Glutamatergic neuron (in vitro differentiated cells): ENCODE data around the gene ANKRD12. TPM values are rescaled to one million over a fixed set of nuclear protein-coding genes. Genes with fewer than 3 reads are reported as not detected.

Experiments
- DNase-seq: peaks from one replicate; pipeline ENCODE4 v3.0.0; 2022
- H3K27ac Mint-ChIP-seq: one replicate; pipeline ENCODE4 v1.8.0; 2020; ENCODE audit warnings: mild to moderate bottlenecking, mixed read lengths, inconsistent platforms; ENCODE audit not compliant: unreplicated experiment
- H3K27me3 Mint-ChIP-seq: one replicate; pipeline ENCODE4 v1.8.0; 2020; ENCODE audit warnings: mild to moderate bottlenecking, moderate library complexity, mixed read lengths, inconsistent platforms; ENCODE audit not compliant: unreplicated experiment
- H3K36me3 Mint-ChIP-seq: one replicate; pipeline ENCODE4 v1.8.0; 2020; ENCODE audit warnings: mild to moderate bottlenecking, mixed read lengths, inconsistent platforms; ENCODE audit not compliant: unreplicated experiment
- H3K4me1 Mint-ChIP-seq: one replicate; pipeline ENCODE4 v1.8.0; 2020; ENCODE audit warnings: mild to moderate bottlenecking, low read depth, mixed read lengths, inconsistent platforms; ENCODE audit not compliant: unreplicated experiment
- H3K4me3 Mint-ChIP-seq: one replicate; pipeline ENCODE4 v1.8.0; 2020; ENCODE audit warnings: mild to moderate bottlenecking, mixed read lengths, inconsistent platforms; ENCODE audit not compliant: unreplicated experiment
- H3K9me3 Mint-ChIP-seq: one replicate; pipeline ENCODE4 v1.8.0; 2020; ENCODE audit warnings: mild to moderate bottlenecking, moderate library complexity, mixed read lengths, inconsistent platforms; ENCODE audit not compliant: unreplicated experiment
- CTCF ChIP-seq: fragments of 200-600 bp; sonication (generic); IDR thresholded peaks from one replicate; pipeline ENCODE4 v1.5.0; 2021; ENCODE audit not compliant: partially characterized antibody, unreplicated experiment
- total RNA-seq: library from RNA; stranded (reverse); fragmentation: NEBNext Ultra II Directional; extraction: Animal tissue kit (Norgen Biotek cat#: 25700); gene quantifications from one replicate; pipeline ENCODE4 v1.2.1, GENCODE V29; 2021; ENCODE audit not compliant: unreplicated experiment

ANKRD12 gene
- total RNA-seq, 1 donor from 2014 or later = 41.6 TPM

GRCh38 chr18:9140381-9140780, 3.8 kb downstream of the ANKRD12 start:
- no peak for DNase-seq
- Mint-ChIP-seq H3K9me3 (peaks cover 10% of the 10 kb centered on the region), H3K27ac (no peak overlapping the region), H3K4me3 (no peak overlapping the region), H3K36me3 (no peaks in the 10 kb centered on the region), H3K27me3 (peaks cover 3% of the 10 kb centered on the region), H3K4me1 (peaks cover 18% of the 10 kb centered on the region)
- TF ChIP-seq CTCF = no peak

GRCh38 chr18:9140984-9141383, 4.4 kb downstream of the ANKRD12 start:
- no peak for DNase-seq
- Mint-ChIP-seq H3K36me3 (no peaks in the 10 kb centered on the region), H3K4me1 (peaks cover 14% of the 10 kb centered on the region), H3K27me3 (peaks cover 3% of the 10 kb centered on the region), H3K4me3 (no peak overlapping the region), H3K27ac (no peak overlapping the region), H3K9me3 (peaks cover 6% of the 10 kb centered on the region)
- no peak for TF ChIP-seq CTCF

- no peak for DNase-seq
- H3K27ac Mint-ChIP-seq = no peak overlapping the region
- H3K9me3 Mint-ChIP-seq = no peaks in the 10 kb centered on the region
- H3K36me3 Mint-ChIP-seq = no peaks in the 10 kb centered on the region
- H3K4me1 Mint-ChIP-seq = peaks cover 14% of the 10 kb centered on the region
- no peak for TF ChIP-seq CTCF
- H3K27me3 Mint-ChIP-seq = no peaks in the 10 kb centered on the region
- H3K4me3 Mint-ChIP-seq = no peak overlapping the region
These were observed 9.6 kb downstream of the ANKRD12 start for GRCh38 chr18:9146224-9146623.

GRCh38 chr18:9147440-9148202, 11.0 kb downstream of the ANKRD12 start:
- DNase-seq = no peak
- Mint-ChIP-seq H3K27me3 (no peaks in the 10 kb centered on the region), H3K4me1 (peaks cover 14% of the 10 kb centered on the region), H3K4me3 (no peak overlapping the region), H3K27ac (no peak overlapping the region), H3K36me3 (no peaks in the 10 kb centered on the region), H3K9me3 (no peaks in the 10 kb centered on the region)
- no peak for TF ChIP-seq CTCF

- H3K9me3 Mint-ChIP-seq = no peaks in the 10 kb centered on the region
- H3K36me3 Mint-ChIP-seq = no peaks in the 10 kb centered on the region
- no peaks in the 10 kb centered on the region for H3K27me3 Mint-ChIP-seq
- no peak overlapping the region for H3K4me3 Mint-ChIP-seq
- peaks cover 14% of the 10 kb centered on the region for H3K4me1 Mint-ChIP-seq
- no peak for TF ChIP-seq CTCF
- DNase-seq = no peak
- no peak overlapping the region for H3K27ac Mint-ChIP-seq
These were observed 11.6 kb downstream of the ANKRD12 start for GRCh38 chr18:9148203-9148552.
